T-helper 2 cell (primary cell): ENCODE data around the gene MX2.
"Not testable (repeated sequence)": the region's sequence is repeated elsewhere in the genome, so short reads cannot be mapped to it uniquely, and the experiment has no call there.

Experiments
- DNase-seq, 5 experiments: peaks; one replicate each; pipeline versions ENCODE4 v3.0.0 to v3.0.0-alpha.2; 2012 to 2022
- total RNA-seq, 2 donors: gene quantifications; one replicate each; lab custom pipeline; 2026; lab: John Stamatoyannopoulos, UW

MX2 gene, protein sequence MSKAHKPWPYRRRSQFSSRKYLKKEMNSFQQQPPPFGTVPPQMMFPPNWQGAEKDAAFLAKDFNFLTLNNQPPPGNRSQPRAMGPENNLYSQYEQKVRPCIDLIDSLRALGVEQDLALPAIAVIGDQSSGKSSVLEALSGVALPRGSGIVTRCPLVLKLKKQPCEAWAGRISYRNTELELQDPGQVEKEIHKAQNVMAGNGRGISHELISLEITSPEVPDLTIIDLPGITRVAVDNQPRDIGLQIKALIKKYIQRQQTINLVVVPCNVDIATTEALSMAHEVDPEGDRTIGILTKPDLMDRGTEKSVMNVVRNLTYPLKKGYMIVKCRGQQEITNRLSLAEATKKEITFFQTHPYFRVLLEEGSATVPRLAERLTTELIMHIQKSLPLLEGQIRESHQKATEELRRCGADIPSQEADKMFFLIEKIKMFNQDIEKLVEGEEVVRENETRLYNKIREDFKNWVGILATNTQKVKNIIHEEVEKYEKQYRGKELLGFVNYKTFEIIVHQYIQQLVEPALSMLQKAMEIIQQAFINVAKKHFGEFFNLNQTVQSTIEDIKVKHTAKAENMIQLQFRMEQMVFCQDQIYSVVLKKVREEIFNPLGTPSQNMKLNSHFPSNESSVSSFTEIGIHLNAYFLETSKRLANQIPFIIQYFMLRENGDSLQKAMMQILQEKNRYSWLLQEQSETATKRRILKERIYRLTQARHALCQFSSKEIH
- total RNA-seq = 108 to 112 reads per million in 2 donors

DNA sequence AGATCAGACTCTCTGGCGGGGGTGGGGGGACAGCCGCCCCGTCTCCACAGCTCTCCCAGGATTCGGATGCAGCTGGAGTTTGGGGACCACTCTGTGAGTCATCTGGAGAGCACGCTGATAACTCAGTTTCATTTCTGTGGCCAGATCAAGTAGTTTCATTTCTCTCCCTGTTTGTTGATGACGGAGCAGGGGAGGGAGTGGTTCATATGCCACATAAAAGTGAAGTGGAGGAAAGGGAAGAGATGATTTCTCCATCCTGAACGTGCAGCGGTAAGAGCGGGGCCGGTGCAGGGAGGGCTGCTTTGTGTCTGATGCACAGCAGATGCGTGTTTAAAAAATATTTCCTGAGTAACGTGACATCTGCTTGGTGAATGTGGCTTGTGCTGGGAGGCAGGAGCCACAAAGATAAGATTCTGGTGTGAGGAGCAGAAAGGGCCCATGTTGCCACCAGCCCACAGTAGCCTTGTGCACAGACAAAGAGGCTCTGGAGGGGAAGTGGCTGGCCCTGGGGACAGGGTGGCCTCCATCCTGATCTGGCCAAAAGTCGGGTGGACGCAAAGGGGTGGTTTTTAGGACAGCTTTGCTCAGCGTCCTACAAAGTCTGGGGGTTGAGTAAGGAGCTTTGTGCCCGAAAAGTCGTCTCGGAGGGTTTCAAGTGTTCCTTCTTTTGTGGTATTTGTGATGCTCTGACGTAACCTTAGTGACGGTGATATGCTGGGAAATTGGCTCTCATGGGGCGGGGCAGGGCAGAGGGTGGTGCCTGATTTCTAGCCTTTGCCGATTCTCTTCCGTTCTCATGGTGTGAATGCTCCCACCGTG, at the start of gene MX2:
Gene MX2 (plus strand): TSS at position 242 of the 819 bp plus-strand sequence. CDS start 14,880 bp downstream, outside the sequence.
- peak; percentile 40 to 90 (median 77) for DNase-seq

DNA sequence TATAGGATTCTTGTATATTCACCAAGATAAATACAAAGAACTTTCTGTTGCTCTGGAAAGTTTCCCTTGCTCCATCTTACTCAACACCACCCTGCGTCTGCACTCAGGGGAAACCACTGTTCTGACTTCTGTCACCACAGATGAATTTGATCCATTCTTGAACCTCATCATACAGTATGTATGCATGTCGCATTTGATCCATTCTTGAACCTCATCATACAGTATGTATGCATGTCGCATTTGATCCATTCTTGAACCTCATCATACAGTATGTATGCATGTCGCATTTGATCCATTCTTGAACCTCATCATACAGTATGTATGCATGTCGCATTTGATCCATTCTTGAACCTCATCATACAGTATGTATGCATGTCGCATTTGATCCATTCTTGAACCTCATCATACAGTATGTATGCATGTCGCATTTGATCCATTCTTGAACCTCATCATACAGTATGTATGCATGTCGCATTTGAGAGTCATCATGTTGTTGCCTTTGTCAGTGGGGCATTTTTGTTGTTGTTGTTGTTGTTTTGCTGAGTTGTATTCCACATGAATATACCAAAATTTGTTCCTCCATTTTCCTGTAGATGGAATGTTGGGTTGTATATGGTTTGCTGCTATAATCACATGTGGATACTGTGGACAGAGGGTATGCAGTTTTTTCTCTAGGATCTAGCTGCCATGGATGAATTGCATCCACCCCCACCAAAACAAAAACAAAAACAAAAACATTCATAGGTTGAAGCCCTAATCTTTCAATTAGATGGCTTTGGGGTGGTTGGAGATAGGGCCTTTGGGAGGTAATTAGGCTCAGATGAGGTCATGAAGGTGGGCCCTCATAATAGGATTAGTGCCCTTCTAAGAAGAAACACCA, 48.3 kb upstream of the MX2 start:
- DNase-seq = not testable (repeated sequence)

DNA sequence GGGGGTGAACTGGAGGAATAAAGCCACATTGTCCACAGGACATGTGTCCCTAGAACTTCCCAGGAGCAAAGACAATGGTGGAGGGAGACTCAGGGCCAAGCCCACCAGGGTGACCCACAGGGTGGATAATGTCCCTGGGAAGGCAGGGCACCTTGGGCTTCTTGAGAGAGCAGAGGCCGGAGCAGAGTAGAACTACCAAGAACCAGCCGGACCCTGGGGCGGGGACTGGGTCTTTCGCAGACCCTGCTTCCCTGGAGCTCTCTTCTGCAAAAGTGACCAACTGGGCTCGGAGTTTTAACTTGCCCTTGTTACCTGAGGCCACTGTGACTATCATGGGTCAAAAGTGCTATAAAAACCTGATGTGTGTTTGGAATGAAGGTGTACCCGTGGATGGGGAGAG, 46.1 kb upstream of the MX2 start:
- DNase-seq = no peak

DNA sequence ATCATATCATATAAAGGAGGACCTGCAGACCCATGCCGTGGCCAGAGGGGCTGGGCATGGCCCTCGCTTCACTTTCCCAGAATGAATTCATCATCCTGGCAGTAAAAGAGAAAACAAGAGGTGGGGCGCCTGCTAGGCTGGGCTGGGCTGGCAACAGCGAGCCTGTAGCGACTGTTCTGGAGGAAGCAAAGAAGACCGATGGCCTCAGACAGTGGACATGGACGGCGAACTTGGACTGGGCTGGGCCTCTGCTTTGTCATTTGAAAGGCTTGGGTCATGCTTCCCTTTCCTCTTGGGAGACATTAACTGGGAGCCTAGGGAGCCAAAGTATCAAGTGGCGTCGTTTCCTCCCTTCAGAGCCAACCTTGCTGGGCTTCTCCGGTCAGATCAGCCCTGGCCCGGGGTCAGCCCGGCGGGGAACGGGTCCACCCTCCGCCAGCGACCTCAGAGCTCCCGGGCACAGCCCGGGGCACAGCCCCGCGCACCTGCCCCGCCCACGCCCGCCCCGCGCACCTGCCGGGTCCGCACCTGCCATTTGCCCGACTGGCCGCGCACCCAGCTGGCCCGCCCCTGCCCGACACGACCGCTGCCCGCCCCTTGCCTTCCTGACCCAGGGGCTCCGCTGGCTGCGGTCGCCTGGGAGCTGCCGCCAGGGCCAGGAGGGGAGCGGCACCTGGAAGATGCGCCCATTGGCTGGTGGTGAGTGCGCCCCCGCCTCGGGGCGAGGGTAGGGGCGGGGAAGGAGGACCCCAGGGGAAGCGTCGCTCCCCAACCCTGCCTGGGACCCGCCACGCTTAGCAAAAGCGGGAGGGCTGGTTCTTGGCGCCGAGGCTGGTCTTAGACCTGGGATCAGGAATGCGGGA, 45.4 kb upstream of the MX2 start, which contains the start of gene FAM3B:
Gene FAM3B (plus strand): TSS at position 602 of the 863 bp plus-strand sequence. CDS start 79 bp downstream, at position 681.
- no peak for DNase-seq

DNA sequence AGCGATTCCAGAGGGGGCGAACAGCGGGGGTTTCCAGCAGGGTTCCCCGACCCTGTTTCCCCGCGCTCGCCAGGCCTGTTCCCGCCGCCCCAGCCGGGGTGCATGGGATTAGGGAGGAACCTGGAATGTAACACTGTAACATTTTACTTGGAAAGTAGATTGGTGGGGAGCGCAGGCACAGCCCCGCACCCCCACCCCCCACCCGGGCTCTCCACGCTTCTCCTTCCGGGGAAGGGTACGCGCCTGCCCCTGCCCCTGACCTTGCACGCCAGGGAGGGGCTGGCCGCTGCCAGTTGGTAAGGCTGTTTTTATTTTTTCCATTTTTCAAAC, 44.8 kb upstream of the MX2 start:
- DNase-seq = no peak

- DNase-seq = no peak
Observed at GRCh38 chr21:41317458-41317857, 44.4 kb upstream of the MX2 start.

DNA sequence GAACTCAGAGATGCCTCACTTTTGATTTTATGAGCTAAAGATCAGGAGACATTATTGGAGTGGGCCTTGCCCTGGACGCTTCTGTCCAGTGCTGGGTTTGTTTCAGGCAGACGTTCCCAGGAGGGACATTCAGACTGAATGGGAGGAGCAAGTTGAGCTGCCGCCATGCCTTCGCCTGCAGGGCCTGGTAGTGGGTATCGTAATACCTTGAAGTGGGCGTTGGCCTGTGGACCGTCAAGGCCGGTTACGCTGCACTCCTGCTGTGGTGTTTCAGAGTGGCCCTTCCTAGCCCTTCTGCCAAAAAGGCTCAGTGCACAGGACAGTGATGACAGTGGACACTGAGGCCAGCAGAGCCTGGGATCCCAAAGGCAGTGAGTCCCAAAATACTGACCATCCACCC, 43.6 kb upstream of the MX2 start:
- no peak for DNase-seq

- DNase-seq = no peak
Observed at GRCh38 chr21:41319273-41319672, 42.6 kb upstream of the MX2 start.

- DNase-seq = no peak
Observed at GRCh38 chr21:41321211-41321907, 40.5 kb upstream of the MX2 start.

DNA sequence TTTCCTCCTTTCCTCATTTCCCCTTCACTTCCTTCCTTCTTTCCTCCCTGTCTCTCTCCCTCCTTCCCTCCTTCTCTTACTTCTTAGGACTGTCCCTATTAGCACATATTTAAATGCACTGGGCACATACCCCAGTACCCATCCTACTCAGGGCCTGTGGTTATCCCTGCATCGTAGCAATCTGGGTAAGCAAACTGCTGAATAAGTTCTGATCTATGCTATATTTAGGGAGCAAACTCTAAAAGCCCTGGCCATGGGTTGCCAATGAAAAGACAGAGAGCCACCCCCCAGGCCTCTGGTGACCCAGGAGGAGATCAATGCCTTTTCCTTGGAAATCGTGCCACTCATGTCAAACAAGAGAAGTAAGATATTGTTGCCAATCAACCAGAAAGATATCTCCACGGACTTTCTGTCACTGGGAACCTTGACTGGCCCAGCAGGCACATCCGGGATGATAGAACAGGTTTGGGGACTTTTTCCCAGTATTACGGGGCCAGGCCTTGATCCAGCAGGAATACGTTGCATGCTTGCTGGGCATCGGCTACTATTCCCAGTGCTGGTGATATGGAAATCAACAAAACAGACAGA, 39.8 kb upstream of the MX2 start:
- DNase-seq = no peak

DNA sequence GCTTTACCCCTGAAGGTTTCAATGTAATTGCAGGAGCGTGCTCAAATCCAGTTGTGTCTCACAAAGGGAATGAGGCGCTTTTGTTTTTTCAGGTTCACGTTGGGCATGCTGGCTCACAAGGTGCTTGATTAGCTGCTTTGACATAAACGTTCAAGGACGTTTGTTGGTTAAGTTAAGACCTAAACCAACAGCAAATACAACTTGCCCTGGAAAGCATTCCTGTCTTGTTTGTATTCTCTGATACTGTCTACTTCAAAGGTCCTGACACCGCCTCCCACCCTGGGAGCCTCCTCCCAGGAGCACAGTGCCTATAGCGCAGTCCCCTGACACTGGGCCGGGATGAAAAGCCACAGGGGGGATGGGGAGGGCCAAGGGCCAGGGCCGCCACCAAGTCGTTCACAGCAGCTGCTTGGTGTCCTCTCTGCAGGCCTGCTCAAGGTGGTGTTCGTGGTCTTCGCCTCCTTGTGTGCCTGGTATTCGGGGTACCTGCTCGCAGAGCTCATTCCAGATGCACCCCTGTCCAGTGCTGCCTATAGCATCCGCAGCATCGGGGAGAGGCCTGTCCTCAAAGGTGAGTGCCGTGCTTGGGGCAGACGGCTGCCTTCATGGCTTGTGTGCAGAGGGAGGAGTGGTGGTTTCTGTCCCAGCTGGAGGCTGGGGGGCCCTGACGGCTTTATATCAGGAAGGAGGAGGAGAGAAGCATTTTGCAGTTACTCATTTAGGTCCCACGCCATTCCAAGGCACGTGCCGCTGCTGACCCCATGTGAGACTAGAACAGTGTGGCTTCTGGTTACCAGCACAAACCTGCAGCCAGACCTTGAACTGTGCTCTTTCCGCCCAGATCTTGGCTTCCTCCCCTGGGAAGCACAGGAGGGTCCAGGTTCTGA, 39.1 kb upstream of the MX2 start:
- no peak for DNase-seq

DNA sequence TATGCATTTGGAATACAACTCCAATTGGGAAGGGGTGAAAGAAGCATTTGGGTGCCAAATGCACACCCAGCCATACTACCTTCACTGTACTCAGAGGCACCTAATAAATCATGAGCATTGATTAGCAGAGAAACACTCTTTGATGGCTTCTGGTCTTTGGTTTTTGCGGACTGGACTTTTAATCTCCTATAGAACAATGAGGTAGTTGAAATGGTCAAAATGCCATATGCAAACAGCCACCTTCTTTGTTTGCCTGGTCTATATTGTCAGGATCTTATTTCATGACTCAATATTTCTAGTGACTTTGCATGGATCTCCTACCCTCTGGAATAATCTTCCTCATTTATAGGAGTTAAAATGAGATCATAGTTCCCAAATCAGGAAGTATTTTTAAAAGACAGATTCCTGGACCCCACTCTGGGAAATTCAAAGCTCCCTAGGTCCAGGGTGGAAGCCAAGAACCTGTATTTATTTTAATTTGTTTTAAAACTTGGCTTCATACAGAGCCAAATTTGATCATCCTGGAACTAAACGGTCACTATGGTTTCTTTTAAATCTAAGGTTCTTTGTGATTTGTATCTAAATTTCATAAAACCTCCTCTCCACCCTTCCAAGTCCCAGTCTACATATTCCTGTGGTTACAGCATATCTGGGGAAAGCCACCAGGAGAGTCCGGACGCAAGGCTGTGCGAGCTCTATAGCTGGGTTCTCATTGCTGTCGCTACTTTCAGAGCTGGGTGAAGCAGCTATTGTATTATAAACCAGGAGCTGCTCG, 36.5 kb upstream of the MX2 start:
- DNase-seq = no peak

- no peak for DNase-seq
Observed at GRCh38 chr21:41326414-41327080, 35.3 kb upstream of the MX2 start.

GRCh38 chr21:41327753-41328152, 34.1 kb upstream of the MX2 start:
- no peak for DNase-seq

- no peak for DNase-seq
Observed at GRCh38 chr21:41328660-41329607, 32.9 kb upstream of the MX2 start.

- no peak for DNase-seq
Observed at GRCh38 chr21:41333752-41334151, 28.1 kb upstream of the MX2 start.
